Measurements from ENCODE around the gene SLC25A25. TPM values are rescaled to one million over a fixed set of nuclear protein-coding genes. Genes with fewer than 3 reads are reported as not detected.
A peak's percentile ranks its signal among the peaks of the same experiment; 100 is the strongest.

Gene SLC25A25
- total and polyA plus RNA-seq, 10 of the 15 experiments (the other 5 are each of a cell fraction or from before 2014, with no cell fraction given), result 0.04 to 17.1 (median 12.4) TPM; not detected in 1

GRCh38 chr9:128027705-128028104, 40.3 kb upstream of the SLC25A25 start (continued):
- TF ChIP-seq ZNF207 (IDR thresholded peaks at IDR 0.05; ENCODE audit: borderline replicate concordance), result no peak

DNA sequence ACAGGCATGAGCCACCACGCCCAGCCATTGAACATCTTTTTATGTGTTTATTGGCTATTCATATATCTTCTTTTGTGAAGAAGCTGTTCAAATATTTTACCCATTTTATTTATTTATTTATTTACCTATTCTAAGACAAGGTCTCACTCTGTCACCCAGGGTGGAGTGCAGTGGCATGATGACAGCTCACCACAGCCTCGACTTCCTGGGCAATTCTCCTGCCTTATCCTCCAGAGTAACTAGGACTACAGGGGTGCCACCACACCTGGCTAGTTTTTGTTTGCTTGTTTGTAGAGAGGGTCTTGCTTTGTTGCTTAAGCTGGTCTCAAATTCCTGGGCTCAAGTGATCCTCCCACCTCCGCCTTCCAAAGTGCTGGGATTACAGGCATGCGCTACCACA, 34.4 kb upstream of the SLC25A25 start:
- POLR2A ChIA-PET, result interaction anchor here (0.6 to 1.0 kb wide), 5 partner anchors 15 to 189 kb away, joined by 3 to 6 read pairs (median 4); no protein-coding TSS in a partner anchor

More for the DNA sequence above, 34.4 kb upstream of the SLC25A25 start:
- 0 out of 2 replicates have a peak overlapping the region, but pooled peaks have one; percentile 35 for H3K4me2 ChIP-seq (ENCODE audit: control insufficient read depth, insufficient read depth)
- no peaks in the 10 kb centered on the region for H4K20me1 ChIP-seq (ENCODE audit: control insufficient read depth, insufficient read depth)
- DNase-seq (ENCODE audit: low read depth, low spot score) (no peak), FAIRE-seq (no peak), ATAC-seq (no peak)
- WGBS (ENCODE audit: insufficient coverage, insufficient replicate concordance, low lambda C conversion rate, missing lambda C conversion rate), result 72% methylated on average over 4 of the region's 4 CpGs
- no peak for TF ChIP-seq NBN (IDR thresholded peaks at IDR 0.05)
- no peak for TF ChIP-seq RB1 (IDR thresholded peaks at IDR 0.05; ENCODE audit: borderline replicate concordance)
- no peak for TF ChIP-seq RBBP5 (conservative IDR thresholded peaks at IDR 0.05)
- no peak for TF ChIP-seq EGR1 (IDR thresholded peaks at IDR 0.05; ENCODE audit: borderline replicate concordance in 1 of 2, low read depth in 2 of 2, low read length in 2 of 2)
- no peak for TF ChIP-seq WRNIP1 (IDR thresholded peaks at IDR 0.05; ENCODE audit: borderline replicate concordance, low read depth, low read length)
- TF ChIP-seq NFXL1 (IDR thresholded peaks at IDR 0.05; ENCODE audit: borderline replicate concordance), result no peak
- no TSS peak for BruUV-seq (replicated peaks)
- intact Hi-C loops (cut with micrococcal nuclease; ENCODE audit: unreplicated experiment) (no loop called here), in situ Hi-C loops (cut with MboI) (loop anchor here (10.0 kb wide), 1 partner anchor 69 kb away; no protein-coding TSS in a partner anchor)
- H3K9ac ChIP-seq (ENCODE audit: control insufficient read depth, insufficient read depth, low read length), result no peak overlapping the region
- ChIA-PET CTCF (interaction anchor here (0.6 to 17.1 kb wide), 20 partner anchors 8 to 112 kb away, joined by 3 to 332 read pairs (median 11); no protein-coding TSS in a partner anchor), SMC1A (ENCODE audit: uncharacterized antibody, unreplicated experiment) (interaction anchor here (0.5 to 8.2 kb wide), 11 partner anchors 34 to 144 kb away, joined by 3 to 96 read pairs (median 9); partner anchors contain the start of genes EEIG1 and NAIF1), RAD21 (ENCODE audit: unreplicated experiment) (interaction anchor here (0.9 to 7.7 kb wide), 12 partner anchors 13 to 95 kb away, joined by 3 to 83 read pairs (median 4); no protein-coding TSS in a partner anchor)
- H3K9me3 ChIP-seq (replicated peaks; ENCODE audit: control insufficient read depth, insufficient read depth, low read length), result no peaks in the 10 kb centered on the region; the same call in 2 of the 3 replicates
- peaks cover 49% of the 10 kb centered on the region for H3K4me1 ChIP-seq (ENCODE audit: control insufficient read depth, insufficient read depth, low read length)
- H3K27ac ChIP-seq (ENCODE audit: control insufficient read depth, insufficient read depth), result no peak overlapping the region
- H2AFZ ChIP-seq (ENCODE audit: control insufficient read depth, low read depth, low read length), result no peak overlapping the region
- H3K79me2 ChIP-seq (ENCODE audit: control insufficient read depth, insufficient read depth, low read length), result no peaks in the 10 kb centered on the region
- H3K36me3 ChIP-seq (ENCODE audit: control insufficient read depth in 2 of 2, insufficient read depth in 2 of 2, low read length in 1 of 2), result no peaks in the 10 kb centered on the region
- no peak overlapping the region for H3K4me3 ChIP-seq
- no peaks in the 10 kb centered on the region for H3K27me3 ChIP-seq (replicated peaks in 1 of 2; ENCODE audit: control insufficient read depth in 2 of 2, insufficient read depth in 2 of 2, low read length in 1 of 2)

Data from GM12878 (cell line).